ENCODE results near the gene MICAL3.

Gene MICAL3

DNA sequence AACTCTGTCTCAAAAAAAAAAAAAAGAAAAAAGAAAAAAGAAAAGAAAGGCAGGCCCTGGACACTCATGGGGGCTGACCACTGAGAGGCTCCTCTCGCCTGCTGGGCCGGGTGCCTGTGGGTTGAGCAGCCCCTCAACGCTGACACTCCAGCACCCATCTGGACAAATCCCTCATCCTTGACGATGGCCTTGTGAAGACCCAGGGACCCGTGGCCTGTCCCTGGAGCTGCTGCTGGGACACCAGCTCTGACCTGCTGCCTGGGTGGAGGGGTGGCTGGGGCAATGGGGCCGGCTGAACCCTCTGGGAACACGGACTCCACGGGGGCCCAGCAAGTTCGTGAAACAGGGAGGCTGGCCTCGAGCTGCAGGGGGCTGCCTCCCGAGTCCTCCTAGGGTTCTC, 239.6 kb downstream of the MICAL3 start:
- no peak for DNase-seq

DNA sequence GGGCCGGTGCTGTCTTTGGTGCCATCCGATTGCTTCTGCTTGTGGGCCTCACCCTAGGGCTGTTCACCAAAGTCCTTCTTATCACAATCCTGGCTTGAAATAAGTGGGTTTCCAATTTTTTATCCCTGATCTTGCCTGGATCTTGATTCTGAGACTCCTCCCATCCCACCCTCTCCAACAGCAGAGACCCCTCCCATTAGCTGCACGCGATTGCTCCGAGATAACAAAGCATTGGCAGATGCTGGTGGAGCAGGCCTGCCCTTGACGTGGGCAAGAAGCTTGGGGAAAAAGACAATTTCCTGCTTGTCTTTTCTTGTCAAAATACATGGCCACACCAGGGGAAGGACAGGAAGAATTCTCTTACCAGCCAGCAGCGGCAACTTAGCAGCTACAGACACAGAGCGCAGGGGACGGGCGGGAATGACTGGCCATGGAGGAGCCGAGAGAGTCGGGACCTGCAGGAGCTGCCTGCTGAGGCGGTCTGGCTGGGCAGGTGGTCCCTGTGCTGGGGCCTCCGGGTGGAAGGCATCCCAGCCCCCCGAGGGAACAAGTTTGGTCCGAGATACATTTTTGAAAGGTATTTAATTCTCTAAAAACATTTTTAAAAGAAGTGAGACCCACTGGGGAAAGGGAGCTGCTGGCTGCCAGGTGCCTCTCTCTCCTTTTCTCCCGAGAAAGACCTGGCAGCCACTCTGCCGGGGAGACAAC, 240.4 kb downstream of the MICAL3 start:
- no peak for DNase-seq

- no peak for DNase-seq
These were observed 241.0 kb downstream of the MICAL3 start for GRCh38 chr22:17783312-17783711.

DNA sequence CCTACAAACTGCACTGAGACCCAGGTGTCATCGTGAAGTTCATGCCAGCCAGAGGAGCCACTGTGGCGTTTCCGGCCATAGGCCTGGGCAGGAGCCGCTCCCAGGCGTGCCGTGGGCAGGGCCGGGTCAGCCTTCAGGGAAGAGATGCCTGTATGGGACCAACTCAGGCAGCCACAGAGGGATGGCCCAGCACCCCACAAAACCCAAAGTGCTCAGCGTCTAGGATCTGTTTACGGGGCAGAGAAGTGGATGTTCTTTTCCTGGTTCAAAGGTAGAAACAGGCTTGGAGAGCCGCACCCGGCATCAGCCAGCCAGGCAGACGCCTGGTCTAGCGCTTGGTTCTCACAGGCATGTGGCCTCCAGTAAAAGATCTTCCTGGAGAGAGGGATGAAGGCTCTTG, 241.7 kb downstream of the MICAL3 start:
- no peak for DNase-seq

- no peak for DNase-seq
These were observed 242.2 kb downstream of the MICAL3 start for GRCh38 chr22:17782158-17782557.

GRCh38 chr22:17781319-17782031, 242.9 kb downstream of the MICAL3 start:
- DNase-seq: peak; percentile 4

DNA sequence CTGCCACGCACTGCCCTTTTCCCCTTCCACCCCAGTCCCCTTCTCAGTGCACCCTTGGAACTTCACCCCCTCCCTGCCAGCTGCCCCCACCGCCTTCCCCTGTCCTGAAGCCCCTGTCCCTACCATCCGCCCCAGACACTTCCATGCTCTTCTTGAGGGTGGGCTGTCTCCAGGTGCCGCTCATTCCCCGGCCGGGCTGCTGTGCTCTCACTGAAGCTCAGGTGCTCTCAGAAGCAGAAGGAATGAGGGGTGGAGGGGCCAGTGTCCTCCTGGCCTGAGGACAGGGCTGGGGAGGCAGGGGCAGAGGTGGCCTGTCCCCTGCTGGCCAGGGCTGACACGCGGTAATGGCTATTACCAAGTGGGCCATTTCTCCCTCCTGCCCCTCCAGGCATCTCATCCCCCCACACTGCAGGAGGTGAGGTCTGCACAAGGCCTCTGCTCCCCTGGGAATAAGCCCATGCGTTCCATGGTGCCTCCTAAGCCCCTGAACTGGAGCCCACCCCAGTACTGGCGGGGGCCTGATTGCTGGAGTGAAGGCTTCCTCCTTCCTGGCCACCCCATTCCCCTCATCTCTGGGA, 243.5 kb downstream of the MICAL3 start:
- DNase-seq: no peak

GRCh38 chr22:17780116-17780740, 244.1 kb downstream of the MICAL3 start:
- DNase-seq: no peak

DNA sequence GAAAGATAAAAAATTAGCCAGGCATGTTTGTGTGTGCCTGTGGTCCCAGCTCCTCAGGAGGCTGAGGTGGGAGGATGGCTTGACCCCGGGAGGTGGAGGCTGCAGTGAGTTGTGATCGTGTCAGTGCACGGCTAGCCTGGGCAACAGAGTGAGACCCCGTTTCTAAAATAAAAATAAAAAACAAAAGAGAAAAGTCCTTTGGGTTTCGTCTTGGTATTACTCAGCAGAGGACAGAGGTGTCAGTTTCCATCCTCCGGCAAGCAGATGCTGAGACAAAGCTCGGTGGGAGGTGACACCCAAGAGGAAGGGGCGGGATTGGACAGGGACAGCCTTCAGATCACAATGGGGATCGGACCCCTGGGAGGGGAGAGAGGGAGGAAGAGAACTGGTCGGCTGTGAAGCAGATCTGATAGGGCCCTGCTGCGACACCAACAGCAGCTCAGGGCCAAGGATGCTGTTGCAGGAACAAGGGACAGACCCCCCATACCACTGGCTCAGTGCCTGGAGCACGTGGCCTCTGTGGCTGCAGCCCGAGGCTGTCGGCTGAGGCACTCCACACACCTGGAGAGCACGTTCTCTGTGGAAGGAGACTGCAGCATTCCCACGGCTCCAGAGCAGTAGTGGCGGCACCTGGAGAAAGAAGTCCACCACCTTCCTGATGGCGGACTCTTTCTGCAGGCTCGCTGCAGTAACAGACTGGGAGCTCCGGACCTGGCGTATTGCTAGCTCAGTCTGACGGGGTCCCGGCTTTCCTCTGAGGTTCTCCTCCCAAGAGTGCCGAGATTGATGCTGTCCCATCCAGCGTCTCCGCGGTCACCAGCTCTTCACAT, 244.9 kb downstream of the MICAL3 start:
- no peak for DNase-seq

DNA sequence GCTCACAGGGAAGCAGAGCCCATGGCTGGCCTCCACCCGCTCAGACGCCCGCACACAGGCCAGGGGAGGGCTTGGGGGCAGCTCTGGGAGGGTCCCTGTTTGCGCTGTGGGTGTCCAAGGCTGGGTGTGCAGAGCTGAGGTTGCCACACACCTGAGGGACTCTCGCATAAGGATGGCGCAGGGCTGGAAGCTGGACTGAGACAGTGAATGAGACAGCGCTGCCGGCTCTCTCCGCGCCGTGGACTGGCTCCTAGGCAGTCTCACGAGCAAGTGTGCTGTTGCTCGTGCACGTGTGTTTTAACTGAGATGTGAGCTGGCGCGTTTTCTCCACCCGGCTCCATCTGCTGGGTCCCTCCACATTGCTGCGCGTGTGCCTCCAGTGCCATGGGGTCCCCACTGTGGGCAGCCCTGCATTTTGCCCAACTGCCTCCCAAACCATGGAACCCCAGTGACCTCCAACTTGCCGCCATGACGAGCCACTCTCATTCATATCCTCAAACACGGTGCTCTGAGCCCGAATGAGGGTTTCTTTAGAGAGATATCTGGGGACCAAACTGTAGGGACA, 245.9 kb downstream of the MICAL3 start:
- no peak for DNase-seq

- no peak for DNase-seq
These were observed 246.7 kb downstream of the MICAL3 start for GRCh38 chr22:17777717-17778044.

- no peak for DNase-seq
These were observed 247.2 kb downstream of the MICAL3 start for GRCh38 chr22:17777005-17777716.

DNA sequence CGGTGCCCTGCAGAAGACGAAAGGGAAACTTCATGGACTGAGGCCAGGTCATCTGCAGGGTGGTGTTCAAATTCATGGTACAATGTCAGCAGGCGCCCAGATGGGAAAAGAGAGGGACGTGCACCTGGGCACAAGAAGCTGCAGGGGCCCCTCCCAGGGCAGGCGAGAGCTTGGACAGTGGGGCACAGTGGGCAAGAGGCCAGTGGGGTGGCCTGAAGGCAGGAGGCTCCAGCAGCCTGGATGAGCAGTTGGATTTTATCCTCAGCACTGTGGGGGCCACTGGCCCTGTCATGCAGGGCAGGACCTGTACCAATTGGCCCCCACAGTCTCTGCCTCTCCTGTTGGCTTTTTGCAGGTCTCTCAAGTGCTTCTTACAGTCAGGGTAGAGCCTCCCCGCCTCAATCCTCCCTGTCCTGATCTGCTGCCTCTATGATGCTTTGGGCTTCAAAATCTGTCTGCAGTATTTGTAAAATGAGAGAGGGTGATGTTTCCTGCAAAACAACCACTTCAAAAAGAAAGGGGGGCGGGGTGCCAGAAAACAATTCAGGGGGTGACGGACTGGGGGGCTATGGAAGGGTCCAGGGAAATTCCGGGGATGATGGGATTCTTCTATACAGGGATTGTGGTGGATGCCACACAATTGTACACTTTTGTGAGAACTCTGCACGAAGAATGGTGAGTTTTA, 248.4 kb downstream of the MICAL3 start:
- no peak for DNase-seq

- DNase-seq: no peak
These were observed 249.3 kb downstream of the MICAL3 start for GRCh38 chr22:17774926-17775685.

GRCh38 chr22:17774206-17774925, 250.0 kb downstream of the MICAL3 start, which contains the start of gene BID:
TSS of gene BID (minus strand) at chr22:17774469. CDS start at chr22:17750116, 24,353 bp downstream.
- no peak for DNase-seq

- DNase-seq: peak; percentile 40
These were observed 250.7 kb downstream of the MICAL3 start for GRCh38 chr22:17773606-17774205.

GRCh38 chr22:17772958-17773605, 251.3 kb downstream of the MICAL3 start:
- DNase-seq: no peak

DNA sequence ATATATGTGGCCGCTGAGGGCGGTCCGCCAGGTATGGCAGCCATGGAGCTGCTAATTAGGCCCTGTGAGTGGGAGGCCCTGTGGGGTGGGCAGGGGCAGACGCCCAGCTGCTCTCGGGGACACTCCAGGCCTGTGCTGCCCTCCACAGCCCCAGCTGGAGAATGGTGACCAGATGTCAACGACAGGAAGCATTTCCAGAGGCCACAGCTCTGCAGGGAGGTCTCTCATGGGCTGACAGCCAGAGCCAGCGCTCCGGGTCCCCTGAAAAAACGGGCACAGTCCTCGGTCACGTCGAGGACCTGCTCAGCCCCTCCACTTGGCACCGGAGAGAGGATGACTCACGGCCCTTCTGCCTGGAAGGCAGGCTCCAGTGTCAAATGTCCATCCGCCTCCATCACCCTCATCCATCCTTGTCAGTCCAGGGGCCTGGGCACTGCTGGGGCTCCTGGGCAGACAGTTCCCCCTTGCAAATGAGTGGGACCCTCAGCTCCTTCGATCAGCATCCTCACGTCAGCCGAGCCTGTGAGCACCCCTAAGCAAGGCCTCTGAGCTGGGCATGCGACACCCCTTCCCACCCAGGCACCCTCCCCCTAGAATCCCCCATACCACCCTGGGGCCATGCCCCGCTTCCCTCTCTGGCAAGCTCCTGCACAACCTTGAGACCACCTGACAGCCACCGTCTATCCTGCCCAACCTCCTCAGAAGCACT, 252.0 kb downstream of the MICAL3 start:
- no peak for DNase-seq
